Nucleus accumbens (tissue), 56 donors: ENCODE measurements around the gene IER3IP1.
"Not testable (repeated sequence)": the region's sequence is repeated elsewhere in the genome, so short reads cannot be mapped to it uniquely, and the experiment has no call there.

Experiments
- DNase-seq, 56 donors: peaks; one replicate each; lab custom pipeline; 2025; lab: John Stamatoyannopoulos, UW

The IER3IP1 gene

GRCh38 chr18:47163241-47163640 is 12.9 kb downstream of the IER3IP1 start:
- DNase-seq = no peak

- DNase-seq = no peak
These were observed 15.9 kb downstream of the IER3IP1 start for GRCh38 chr18:47160256-47160655.

GRCh38 chr18:47158404-47158803 is 17.8 kb downstream of the IER3IP1 start:
- not testable (repeated sequence) for DNase-seq

DNA sequence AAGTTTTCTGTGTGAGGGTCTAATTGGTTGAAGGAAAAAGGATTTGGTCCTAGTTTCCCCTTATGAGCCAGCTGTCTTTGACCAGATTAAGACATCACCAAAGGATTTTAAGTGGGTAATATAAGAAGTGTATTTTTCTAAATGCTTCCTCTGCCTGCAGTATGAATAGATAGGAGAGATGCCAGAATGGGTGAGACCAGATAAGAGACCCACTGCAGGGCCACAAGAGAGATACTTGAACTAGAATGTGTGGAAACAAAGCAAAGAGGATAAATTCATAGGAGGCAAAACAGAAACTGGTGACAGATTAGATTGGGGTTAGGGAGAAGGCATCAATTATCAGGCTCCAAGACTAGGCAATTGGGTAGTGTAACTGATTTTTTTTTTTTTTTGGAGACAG is 24.7 kb downstream of the IER3IP1 start:
- DNase-seq = no peak

- peak in 12 of 56 donors; percentile 0 to 54 (median 30) for DNase-seq
These were observed 25.3 kb downstream of the IER3IP1 start for GRCh38 chr18:47150824-47151366.

DNA sequence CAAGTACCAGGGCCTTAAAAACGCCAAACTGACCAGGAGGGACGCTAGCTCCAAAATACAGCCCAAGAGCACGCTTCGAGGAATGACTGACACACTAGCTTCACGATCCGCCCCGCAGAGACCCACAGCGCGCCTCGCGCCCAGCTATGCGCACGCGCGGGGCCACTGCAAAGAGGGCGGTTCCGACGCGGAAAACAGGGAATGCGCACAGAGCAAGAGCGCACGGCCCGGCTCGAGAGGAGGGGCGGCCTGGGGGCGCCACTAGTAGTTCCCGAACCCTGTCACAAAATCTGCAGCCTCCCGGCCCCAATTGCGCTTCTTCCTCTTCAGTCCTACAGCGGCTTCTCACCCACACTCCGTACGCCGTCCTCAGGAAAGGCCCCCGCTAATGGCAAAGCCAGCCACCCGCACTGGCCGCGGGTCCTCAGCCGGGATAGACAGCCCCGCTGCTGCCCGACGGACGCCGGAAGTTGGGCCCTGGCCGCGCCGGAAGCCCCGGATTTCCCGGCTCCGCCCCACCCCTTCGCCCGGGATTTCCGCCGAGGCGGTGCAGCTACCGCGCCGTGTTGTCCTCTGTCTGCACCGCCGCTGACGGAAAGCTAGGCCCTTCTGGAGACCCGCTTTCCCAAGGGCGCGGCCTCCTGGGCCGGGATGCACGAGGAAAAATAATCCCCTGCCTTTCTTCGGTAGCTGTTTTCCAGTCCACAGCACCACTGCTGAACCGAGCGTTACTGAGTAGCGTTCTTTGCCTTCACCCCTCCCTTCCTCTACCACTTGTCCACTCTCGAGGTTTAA is 25.9 kb downstream of the IER3IP1 start, which contains the start of gene HDHD2:
HDHD2 (minus strand) TSS at position 472 of the 795 bp plus-strand sequence. CDS start 14,061 bp downstream, outside the sequence.
- peak in 54 of 56 donors; percentile 44 to 91 (median 82) for DNase-seq

DNA sequence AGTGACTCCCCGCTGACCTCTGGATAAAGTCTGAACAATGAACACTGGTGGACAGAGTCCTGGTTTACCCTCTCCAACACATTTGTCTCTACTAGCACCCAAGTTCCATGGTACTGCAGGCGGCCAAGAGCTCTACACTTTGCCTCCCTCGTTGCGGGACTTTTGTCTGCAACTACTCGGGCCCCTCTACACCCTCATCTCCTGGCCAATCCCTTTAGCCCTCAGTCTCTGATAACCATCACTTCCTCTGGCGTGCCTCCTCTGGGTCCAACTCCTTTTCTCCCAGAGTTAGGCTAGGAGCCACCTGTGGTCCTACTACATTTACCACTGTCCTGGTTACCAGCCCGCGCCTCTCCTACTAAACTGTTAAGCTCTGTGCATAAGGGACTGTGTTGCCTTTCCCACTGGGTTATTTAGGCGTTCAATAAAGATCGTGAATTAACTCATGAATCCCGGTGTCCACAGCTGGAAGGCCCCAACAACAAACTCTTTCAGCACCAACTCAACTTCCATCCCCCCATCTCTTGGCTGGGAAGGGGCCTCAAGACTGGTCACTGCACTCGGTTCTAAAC is 26.6 kb downstream of the IER3IP1 start:
- DNase-seq = peak in 7 of 56 donors; percentile 3 to 42 (median 18)

DNA sequence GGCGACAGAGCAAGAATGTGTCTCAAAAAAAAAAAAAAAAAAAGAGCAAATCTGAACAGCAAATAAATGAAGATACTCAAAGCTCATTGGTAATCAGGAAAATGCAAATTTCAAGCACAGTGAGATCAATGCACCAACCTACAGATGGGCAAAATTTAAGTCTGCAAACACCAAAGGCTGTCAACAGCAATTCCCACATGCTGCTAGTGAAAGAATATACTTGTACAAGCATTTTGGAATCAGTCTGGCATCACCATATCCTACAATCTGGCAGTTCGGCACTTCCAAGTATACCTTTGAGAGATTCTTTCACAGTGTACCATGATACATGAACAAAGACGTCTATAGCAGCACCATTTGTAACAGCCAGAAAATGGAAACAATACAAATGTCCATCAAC is 30.0 kb downstream of the IER3IP1 start:
- DNase-seq = no peak

DNA sequence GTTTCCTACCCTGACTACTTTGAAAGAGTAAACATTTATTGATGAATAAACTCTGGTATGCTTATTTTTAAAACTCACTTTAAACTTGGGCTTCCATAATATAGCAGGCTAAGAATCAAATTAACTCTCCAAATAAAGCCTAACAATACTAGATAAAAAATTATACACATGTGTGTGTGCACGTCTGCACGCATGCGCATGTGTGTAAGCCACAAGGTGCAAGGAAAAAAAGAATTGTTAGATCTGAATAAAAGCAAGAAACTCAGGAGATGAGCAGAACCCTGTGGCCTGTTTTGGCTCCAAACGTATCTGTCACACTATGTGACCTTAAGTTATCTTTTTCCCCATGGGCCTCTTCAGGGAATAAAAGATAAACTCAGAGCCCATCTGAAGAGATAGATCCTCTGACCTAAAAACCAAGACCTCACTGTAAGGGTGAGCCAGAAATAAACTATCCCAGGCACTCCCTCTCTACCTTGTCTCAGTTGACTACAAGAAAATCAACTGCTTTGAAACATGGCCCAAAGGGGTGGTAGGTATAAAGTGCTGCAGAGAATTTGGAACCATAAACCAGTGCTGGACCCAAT is 32.2 kb downstream of the IER3IP1 start:
- DNase-seq = no peak

GRCh38 chr18:47143153-47143552 is 33.0 kb downstream of the IER3IP1 start:
- DNase-seq = no peak

GRCh38 chr18:47141289-47141688 is 34.9 kb downstream of the IER3IP1 start:
- DNase-seq = no peak

- DNase-seq = no peak
These were observed 55.0 kb downstream of the IER3IP1 start for GRCh38 chr18:47121146-47121545.

DNA sequence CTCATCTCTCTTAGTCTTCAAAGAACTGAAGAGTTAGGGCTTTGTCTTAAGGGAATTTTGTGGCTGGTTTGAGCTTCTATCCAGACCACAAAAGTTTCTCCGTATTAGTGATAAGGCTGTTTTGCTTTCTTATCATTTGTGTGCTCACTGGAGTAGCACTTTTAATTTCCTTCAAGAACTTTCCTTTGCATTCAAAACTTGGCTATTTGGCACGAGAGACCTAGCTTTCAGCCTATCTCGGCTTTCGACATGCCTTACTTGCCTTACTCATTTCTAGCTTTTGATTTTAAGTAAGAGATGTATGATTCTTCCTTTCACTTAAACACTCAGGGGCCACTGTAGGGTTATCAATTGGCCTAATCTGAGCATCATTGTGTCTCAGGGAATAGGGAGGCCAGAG is 55.7 kb downstream of the IER3IP1 start:
- DNase-seq = no peak

DNA sequence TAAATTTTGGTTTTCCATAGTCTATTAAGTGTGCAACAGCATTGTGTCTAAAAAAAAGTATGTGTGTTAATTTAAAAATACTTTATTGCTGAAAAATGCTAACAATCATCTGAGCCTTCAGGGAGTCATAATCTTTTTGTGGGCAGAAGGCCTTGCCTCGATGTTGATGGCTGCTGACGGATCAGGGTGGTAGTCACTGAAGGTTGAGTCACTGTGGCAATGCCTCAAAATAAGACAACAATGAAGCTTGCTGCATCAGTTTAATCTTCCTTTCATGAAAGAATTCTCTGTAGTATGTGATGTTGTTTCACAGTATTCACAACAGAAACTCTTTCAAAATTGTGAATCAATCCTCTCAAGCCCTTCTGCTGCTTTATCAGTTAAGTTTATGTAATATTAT is 57.2 kb downstream of the IER3IP1 start:
- DNase-seq = peak in 1 of 56 donors; percentile 31

DNA sequence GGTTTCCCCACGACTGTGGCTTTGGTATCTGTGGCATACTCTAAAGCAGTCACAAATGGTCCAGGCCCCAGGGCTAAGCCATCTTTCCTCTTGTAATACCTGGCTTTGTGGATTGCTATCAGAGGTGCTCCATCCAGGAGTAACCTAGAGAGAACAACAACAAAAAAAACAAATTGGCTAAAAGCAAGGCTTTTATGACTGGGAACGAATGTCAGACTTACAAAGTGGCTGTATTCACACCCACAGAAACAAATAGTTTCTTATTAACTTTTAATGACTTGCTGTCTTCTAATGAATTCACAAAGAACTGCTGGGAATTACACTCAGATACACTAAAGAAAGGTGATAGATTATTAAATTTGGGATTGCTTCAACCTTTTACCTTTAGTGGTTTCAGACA is 61.0 kb downstream of the IER3IP1 start:
- no peak for DNase-seq

GRCh38 chr18:47113796-47114540 is 62.2 kb downstream of the IER3IP1 start:
- no peak for DNase-seq

- no peak for DNase-seq
These were observed 65.5 kb downstream of the IER3IP1 start for GRCh38 chr18:47110492-47111274.

GRCh38 chr18:47109720-47110119 is 66.4 kb downstream of the IER3IP1 start:
- no peak for DNase-seq

GRCh38 chr18:47108998-47109405 is 67.2 kb downstream of the IER3IP1 start:
- no peak for DNase-seq

GRCh38 chr18:47108373-47108772 is 67.8 kb downstream of the IER3IP1 start:
- no peak for DNase-seq
